Measurements from ENCODE around the gene UBE2QL1.

GRCh38 chr5:6510132-6510531, 61.5 kb downstream of the UBE2QL1 start:
- TF ChIP-seq TCF7 (CRISPR knock-in tag; IDR thresholded peaks at IDR 0.05; ENCODE audit: low read depth) (no peak), CREB1 (CRISPR knock-in tag; IDR thresholded peaks at IDR 0.05) (no peak), CTCF (IDR thresholded peaks at IDR 0.05) (no peak), ERG (CRISPR knock-in tag; IDR thresholded peaks at IDR 0.05) (no peak), ELF4 (CRISPR knock-in tag; IDR thresholded peaks at IDR 0.05; ENCODE audit: low read depth) (no peak), MAX (CRISPR knock-in tag; IDR thresholded peaks at IDR 0.05) (no peak), ATF2 (CRISPR knock-in tag; IDR thresholded peaks at IDR 0.05; ENCODE audit: borderline replicate concordance, low read depth) (no peak), NFE2L1 (CRISPR knock-in tag; IDR thresholded peaks at IDR 0.05) (no peak)

All from WTC11 (cell line).